ENCODE results near the gene FRMD4A. TPM values are rescaled to one million over a fixed set of nuclear protein-coding genes. Genes with fewer than 3 reads are reported as not detected.

The FRMD4A gene
- total RNA-seq, 1 experiment from 2014 or later = 19.6 TPM

DNA sequence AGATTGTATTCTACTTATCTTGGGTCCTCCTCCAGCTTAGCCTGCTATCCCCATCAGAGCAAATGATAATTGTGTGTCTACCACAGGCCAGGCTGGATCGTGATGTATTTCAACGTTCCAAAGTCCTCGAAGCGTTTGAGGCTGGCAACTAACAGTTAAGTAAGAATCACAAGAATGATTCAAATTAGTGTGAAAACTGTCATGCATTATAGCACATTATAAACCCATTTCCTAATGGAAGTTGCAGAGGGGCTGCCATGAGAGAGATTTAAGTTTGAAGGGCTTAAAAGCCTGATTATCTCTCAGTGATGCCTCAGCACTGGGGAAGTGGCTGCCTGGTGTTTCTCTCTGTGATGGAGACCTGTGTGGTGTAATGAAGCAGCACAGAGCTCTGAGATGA is 119.1 kb downstream of the FRMD4A start:
- no peaks in the 10 kb centered on the region for H3K27me3 ChIP-seq (ENCODE audit: insufficient read depth, low read length)
- no peak overlapping the region for H4K8ac ChIP-seq (replicated peaks; ENCODE audit: insufficient read length, low read depth, low read length)
- Mint-ChIP-seq H3K27ac (no peak overlapping the region), H3K9me3 (no peaks in the 10 kb centered on the region), H3K4me1 (peaks cover 5 to 7% of the 10 kb centered on the region in 2 experiments), H3K27me3 (ENCODE audit: low read depth) (peaks cover 3% of the 10 kb centered on the region; the same call in 1 of the 2 replicates), H3K4me3 (no peak overlapping the region), H3K36me3 (ENCODE audit: insufficient read depth in 1 of 3, low read depth in 3 of 3) (no peaks in the 10 kb centered on the region; a peak in 1 of 7 replicates)
- H3K18ac ChIP-seq (ENCODE audit: insufficient read length, low read depth, low read length) = no peak overlapping the region
- H3K9me3 ChIP-seq (ENCODE audit: control insufficient read depth, low read depth, low read length) = no peaks in the 10 kb centered on the region
- H2BK5ac ChIP-seq (ENCODE audit: insufficient read length, low read length) = no peak overlapping the region
- H3K56ac ChIP-seq (ENCODE audit: insufficient read length, low read depth, low read length) = no peak overlapping the region
- H3K4me1 ChIP-seq (ENCODE audit: insufficient read depth, low read length) = no peaks in the 10 kb centered on the region
- H3K9ac ChIP-seq (ENCODE audit: extremely low read depth, insufficient read length, low read length) = no peak overlapping the region
- H2BK120ac ChIP-seq (ENCODE audit: low read depth, low read length, poor library complexity, severe bottlenecking) = no peak overlapping the region
- no peak overlapping the region for H3K14ac ChIP-seq (ENCODE audit: insufficient read depth, low read length)
- DNase-seq = no peak
- no peaks in the 10 kb centered on the region for H3K23me2 ChIP-seq (ENCODE audit: insufficient read length, low read depth, low read length, poor library complexity, severe bottlenecking)
- no peak overlapping the region for H3K23ac ChIP-seq (ENCODE audit: insufficient read length, low read depth, low read length)
- H3K4me2 ChIP-seq (ENCODE audit: insufficient read depth, insufficient read length, low read length) = no peak overlapping the region
- H3K27ac ChIP-seq (ENCODE audit: insufficient read length, low read depth, low read length) = no peak overlapping the region
- H3K4ac ChIP-seq (ENCODE audit: low read depth, low read length) = no peak overlapping the region
- H2AK5ac ChIP-seq (ENCODE audit: insufficient read length, low read length) = no peak overlapping the region
- no peak overlapping the region for H2AFZ ChIP-seq (ENCODE audit: low read length)
- no peak overlapping the region for H2BK15ac ChIP-seq (ENCODE audit: low read depth, low read length)
- H4K20me1 ChIP-seq (ENCODE audit: control insufficient read depth, insufficient read depth, insufficient read length) = no peaks in the 10 kb centered on the region
- H4K5ac ChIP-seq (ENCODE audit: insufficient read length, low read depth, low read length) = no peak overlapping the region
- H3K79me1 ChIP-seq (ENCODE audit: insufficient read depth, low read depth, low read length, poor library complexity, severe bottlenecking) = no peaks in the 10 kb centered on the region
- H4K91ac ChIP-seq (ENCODE audit: insufficient read length, low read depth, low read length) = no peak overlapping the region
- no CpG with 5 or more reads among the region's 4 CpGs for WGBS (ENCODE audit: extremely low coverage, insufficient read length, low lambda C conversion rate)
- H3T11ph ChIP-seq (ENCODE audit: low read length) = no peak overlapping the region
- no peak overlapping the region for H2BK20ac ChIP-seq (ENCODE audit: low read depth, low read length, poor library complexity, severe bottlenecking)
- TF ChIP-seq, protein P1, sequence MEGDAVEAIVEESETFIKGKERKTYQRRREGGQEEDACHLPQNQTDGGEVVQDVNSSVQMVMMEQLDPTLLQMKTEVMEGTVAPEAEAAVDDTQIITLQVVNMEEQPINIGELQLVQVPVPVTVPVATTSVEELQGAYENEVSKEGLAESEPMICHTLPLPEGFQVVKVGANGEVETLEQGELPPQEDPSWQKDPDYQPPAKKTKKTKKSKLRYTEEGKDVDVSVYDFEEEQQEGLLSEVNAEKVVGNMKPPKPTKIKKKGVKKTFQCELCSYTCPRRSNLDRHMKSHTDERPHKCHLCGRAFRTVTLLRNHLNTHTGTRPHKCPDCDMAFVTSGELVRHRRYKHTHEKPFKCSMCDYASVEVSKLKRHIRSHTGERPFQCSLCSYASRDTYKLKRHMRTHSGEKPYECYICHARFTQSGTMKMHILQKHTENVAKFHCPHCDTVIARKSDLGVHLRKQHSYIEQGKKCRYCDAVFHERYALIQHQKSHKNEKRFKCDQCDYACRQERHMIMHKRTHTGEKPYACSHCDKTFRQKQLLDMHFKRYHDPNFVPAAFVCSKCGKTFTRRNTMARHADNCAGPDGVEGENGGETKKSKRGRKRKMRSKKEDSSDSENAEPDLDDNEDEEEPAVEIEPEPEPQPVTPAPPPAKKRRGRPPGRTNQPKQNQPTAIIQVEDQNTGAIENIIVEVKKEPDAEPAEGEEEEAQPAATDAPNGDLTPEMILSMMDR (conservative IDR thresholded peaks at IDR 0.05) = no peak
- no peaks in the 10 kb centered on the region for H3K79me2 ChIP-seq (ENCODE audit: insufficient read depth, low read length)
- H2BK12ac ChIP-seq (ENCODE audit: insufficient read length, low read depth, low read length) = no peak overlapping the region

All from H9 (cell line).